ENCODE measurements around the gene TGFB2.

Gene TGFB2

GRCh38 chr1:218466341-218467010 is 121.3 kb downstream of the TGFB2 start:
- no peak for DNase-seq

GRCh38 chr1:218467101-218468072 is 122.3 kb downstream of the TGFB2 start:
- DNase-seq: no peak

GRCh38 chr1:218468711-218469110 is 123.6 kb downstream of the TGFB2 start:
- no peak for DNase-seq

GRCh38 chr1:218472885-218473284 is 127.7 kb downstream of the TGFB2 start:
- no peak for DNase-seq

- no peak for DNase-seq
Observed at GRCh38 chr1:218473522-218473921, 128.4 kb downstream of the TGFB2 start.

- DNase-seq: no peak
Observed at GRCh38 chr1:218474128-218474527, 129.0 kb downstream of the TGFB2 start.

GRCh38 chr1:218475275-218475674 is 130.1 kb downstream of the TGFB2 start:
- no peak for DNase-seq

- DNase-seq: no peak
Observed at GRCh38 chr1:218475699-218476098, 130.6 kb downstream of the TGFB2 start.

- no peak for DNase-seq
Observed at GRCh38 chr1:218476385-218476784, 131.2 kb downstream of the TGFB2 start.

GRCh38 chr1:218478336-218478735 is 133.2 kb downstream of the TGFB2 start:
- DNase-seq: no peak

GRCh38 chr1:218479436-218480115 is 134.4 kb downstream of the TGFB2 start:
- DNase-seq: no peak

- no peak for DNase-seq
Observed at GRCh38 chr1:218480137-218480536, 135.0 kb downstream of the TGFB2 start.

- DNase-seq: no peak
Observed at GRCh38 chr1:218480588-218481099, 135.5 kb downstream of the TGFB2 start.

GRCh38 chr1:218481116-218481775 is 136.1 kb downstream of the TGFB2 start:
- DNase-seq: no peak

GRCh38 chr1:218482683-218483082 is 137.5 kb downstream of the TGFB2 start:
- no peak for DNase-seq

- no peak for DNase-seq
Observed at GRCh38 chr1:218485241-218485928, 140.2 kb downstream of the TGFB2 start.

GRCh38 chr1:218488531-218488930 is 143.4 kb downstream of the TGFB2 start:
- DNase-seq: no peak

GRCh38 chr1:218488986-218489385 is 143.8 kb downstream of the TGFB2 start:
- DNase-seq: no peak

- no peak for DNase-seq
Observed at GRCh38 chr1:218490406-218490922, 145.3 kb downstream of the TGFB2 start.

GRCh38 chr1:218492874-218493273 is 147.7 kb downstream of the TGFB2 start:
- DNase-seq: no peak

- DNase-seq: no peak
Observed at GRCh38 chr1:218493986-218494385, 148.8 kb downstream of the TGFB2 start.

All from hippocampal formation (tissue), 2 donors.